Measurements from ENCODE around the gene SAT2.

- no peak for TF ChIP-seq CTCF (IDR thresholded peaks at IDR 0.05)
- TF ChIP-seq EP300 (IDR thresholded peaks at IDR 0.05), result no peak
- TF ChIP-seq POLR2A (IDR thresholded peaks at IDR 0.05), result no peak
These were observed 50.1 kb downstream of the SAT2 start for GRCh38 chr17:7577327-7578199.
